ENCODE measurements around the gene EGLN1.

DNA sequence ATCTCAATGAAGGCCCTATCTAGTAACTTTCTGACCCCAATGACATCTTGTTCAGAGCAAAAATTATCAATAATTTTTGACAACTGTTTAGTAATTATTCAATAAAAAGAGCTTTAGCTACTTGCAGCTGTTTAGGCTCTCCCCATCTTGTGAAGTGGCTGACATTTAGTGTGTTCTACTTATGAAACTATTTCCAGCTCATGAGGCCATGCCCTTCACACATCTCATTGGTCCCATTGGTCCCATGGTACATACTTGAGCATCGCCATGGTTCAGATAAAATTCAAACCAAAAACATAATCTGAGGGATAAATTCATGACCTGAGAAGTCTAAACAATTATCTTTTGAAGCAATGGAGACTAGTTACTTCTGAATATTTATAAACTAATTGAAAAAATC, 59.8 kb downstream of the EGLN1 start:
- TF ChIP-seq POLR2A (IDR thresholded peaks at IDR 0.05; ENCODE audit: low read depth): no peak
- TF ChIP-seq, protein P1, sequence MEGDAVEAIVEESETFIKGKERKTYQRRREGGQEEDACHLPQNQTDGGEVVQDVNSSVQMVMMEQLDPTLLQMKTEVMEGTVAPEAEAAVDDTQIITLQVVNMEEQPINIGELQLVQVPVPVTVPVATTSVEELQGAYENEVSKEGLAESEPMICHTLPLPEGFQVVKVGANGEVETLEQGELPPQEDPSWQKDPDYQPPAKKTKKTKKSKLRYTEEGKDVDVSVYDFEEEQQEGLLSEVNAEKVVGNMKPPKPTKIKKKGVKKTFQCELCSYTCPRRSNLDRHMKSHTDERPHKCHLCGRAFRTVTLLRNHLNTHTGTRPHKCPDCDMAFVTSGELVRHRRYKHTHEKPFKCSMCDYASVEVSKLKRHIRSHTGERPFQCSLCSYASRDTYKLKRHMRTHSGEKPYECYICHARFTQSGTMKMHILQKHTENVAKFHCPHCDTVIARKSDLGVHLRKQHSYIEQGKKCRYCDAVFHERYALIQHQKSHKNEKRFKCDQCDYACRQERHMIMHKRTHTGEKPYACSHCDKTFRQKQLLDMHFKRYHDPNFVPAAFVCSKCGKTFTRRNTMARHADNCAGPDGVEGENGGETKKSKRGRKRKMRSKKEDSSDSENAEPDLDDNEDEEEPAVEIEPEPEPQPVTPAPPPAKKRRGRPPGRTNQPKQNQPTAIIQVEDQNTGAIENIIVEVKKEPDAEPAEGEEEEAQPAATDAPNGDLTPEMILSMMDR (IDR thresholded peaks at IDR 0.05): no peak
- TF ChIP-seq POLR2AphosphoS5 (IDR thresholded peaks at IDR 0.05): no peak
- no peak for TF ChIP-seq EP300 (IDR thresholded peaks at IDR 0.05)

Data from esophagus muscularis mucosa (tissue), 4 donors.